Measurements from ENCODE around the gene SLC25A29. TPM values are rescaled to one million over a fixed set of nuclear protein-coding genes. Genes with fewer than 3 reads are reported as not detected.

SLC25A29 gene
- total and polyA plus RNA-seq, 2 of the 13 experiments (the other 11 are each of a cell fraction or from before 2014, with no cell fraction given), result 12.2 to 17.2 TPM

GRCh38 chr14:100325231-100325632 is 19.0 kb upstream of the SLC25A29 start (continued):
- TF ChIP-seq ZNF512 (CRISPR knock-in tag; IDR thresholded peaks at IDR 0.05) (no peak), ZNF746 (CRISPR knock-in tag; IDR thresholded peaks at IDR 0.05) (peak; percentile 69; the same call in 1 of the 2 replicates), NONO (IDR thresholded peaks at IDR 0.05) (no peak), NONO (CRISPR knock-in tag; conservative IDR thresholded peaks at IDR 0.05) (peak; percentile 65; the same call in 1 of the 2 replicates), ZNF678 (CRISPR knock-in tag; IDR thresholded peaks at IDR 0.05) (no peak), ZFP90 (CRISPR knock-in tag; IDR thresholded peaks at IDR 0.05; ENCODE audit: borderline replicate concordance) (no peak), ZHX2 (IDR thresholded peaks at IDR 0.05; ENCODE audit: low read depth) (no peak; the same call in 1 of the 2 replicates), ZHX2 (CRISPR knock-in tag; IDR thresholded peaks at IDR 0.05; ENCODE audit: borderline replicate concordance) (no peak), MIXL1 (CRISPR knock-in tag; IDR thresholded peaks at IDR 0.05) (no peak), KDM2A (CRISPR knock-in tag; IDR thresholded peaks at IDR 0.05; ENCODE audit: borderline replicate concordance, low read depth) (no peak; the same call in 1 of the 2 replicates), ZNF546 (CRISPR knock-in tag; conservative IDR thresholded peaks at IDR 0.05) (no peak), ZNF644 (CRISPR knock-in tag; IDR thresholded peaks at IDR 0.05; ENCODE audit: low read depth) (no peak), ZNF230 (CRISPR knock-in tag; IDR thresholded peaks at IDR 0.05) (no peak), ZNF263 (CRISPR knock-in tag; IDR thresholded peaks at IDR 0.05) (peak; percentile 32; the same call in 1 of the 2 replicates), ZNF670 (CRISPR knock-in tag; IDR thresholded peaks at IDR 0.05; ENCODE audit: borderline replicate concordance) (no peak), ZNF335 (CRISPR knock-in tag; IDR thresholded peaks at IDR 0.05) (no peak)
- TF ChIP-seq, protein P1, sequence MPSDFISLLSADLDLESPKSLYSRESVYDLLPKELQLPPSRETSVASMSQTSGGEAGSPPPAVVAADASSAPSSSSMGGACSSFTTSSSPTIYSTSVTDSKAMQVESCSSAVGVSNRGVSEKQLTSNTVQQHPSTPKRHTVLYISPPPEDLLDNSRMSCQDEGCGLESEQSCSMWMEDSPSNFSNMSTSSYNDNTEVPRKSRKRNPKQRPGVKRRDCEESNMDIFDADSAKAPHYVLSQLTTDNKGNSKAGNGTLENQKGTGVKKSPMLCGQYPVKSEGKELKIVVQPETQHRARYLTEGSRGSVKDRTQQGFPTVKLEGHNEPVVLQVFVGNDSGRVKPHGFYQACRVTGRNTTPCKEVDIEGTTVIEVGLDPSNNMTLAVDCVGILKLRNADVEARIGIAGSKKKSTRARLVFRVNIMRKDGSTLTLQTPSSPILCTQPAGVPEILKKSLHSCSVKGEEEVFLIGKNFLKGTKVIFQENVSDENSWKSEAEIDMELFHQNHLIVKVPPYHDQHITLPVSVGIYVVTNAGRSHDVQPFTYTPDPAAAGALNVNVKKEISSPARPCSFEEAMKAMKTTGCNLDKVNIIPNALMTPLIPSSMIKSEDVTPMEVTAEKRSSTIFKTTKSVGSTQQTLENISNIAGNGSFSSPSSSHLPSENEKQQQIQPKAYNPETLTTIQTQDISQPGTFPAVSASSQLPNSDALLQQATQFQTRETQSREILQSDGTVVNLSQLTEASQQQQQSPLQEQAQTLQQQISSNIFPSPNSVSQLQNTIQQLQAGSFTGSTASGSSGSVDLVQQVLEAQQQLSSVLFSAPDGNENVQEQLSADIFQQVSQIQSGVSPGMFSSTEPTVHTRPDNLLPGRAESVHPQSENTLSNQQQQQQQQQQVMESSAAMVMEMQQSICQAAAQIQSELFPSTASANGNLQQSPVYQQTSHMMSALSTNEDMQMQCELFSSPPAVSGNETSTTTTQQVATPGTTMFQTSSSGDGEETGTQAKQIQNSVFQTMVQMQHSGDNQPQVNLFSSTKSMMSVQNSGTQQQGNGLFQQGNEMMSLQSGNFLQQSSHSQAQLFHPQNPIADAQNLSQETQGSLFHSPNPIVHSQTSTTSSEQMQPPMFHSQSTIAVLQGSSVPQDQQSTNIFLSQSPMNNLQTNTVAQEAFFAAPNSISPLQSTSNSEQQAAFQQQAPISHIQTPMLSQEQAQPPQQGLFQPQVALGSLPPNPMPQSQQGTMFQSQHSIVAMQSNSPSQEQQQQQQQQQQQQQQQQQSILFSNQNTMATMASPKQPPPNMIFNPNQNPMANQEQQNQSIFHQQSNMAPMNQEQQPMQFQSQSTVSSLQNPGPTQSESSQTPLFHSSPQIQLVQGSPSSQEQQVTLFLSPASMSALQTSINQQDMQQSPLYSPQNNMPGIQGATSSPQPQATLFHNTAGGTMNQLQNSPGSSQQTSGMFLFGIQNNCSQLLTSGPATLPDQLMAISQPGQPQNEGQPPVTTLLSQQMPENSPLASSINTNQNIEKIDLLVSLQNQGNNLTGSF (CRISPR knock-in tag; IDR thresholded peaks at IDR 0.05), result no peak
- TF ChIP-seq, protein P2, sequence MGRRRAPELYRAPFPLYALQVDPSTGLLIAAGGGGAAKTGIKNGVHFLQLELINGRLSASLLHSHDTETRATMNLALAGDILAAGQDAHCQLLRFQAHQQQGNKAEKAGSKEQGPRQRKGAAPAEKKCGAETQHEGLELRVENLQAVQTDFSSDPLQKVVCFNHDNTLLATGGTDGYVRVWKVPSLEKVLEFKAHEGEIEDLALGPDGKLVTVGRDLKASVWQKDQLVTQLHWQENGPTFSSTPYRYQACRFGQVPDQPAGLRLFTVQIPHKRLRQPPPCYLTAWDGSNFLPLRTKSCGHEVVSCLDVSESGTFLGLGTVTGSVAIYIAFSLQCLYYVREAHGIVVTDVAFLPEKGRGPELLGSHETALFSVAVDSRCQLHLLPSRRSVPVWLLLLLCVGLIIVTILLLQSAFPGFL (CRISPR knock-in tag; IDR thresholded peaks at IDR 0.05), result no peak
